Fibroblast of skin of back (primary cell): ENCODE data around the gene MRPS35.
"Not testable (repeated sequence)": the region's sequence is repeated elsewhere in the genome, so short reads cannot be mapped to it uniquely, and the experiment has no call there.

ENCODE experiments used
- DNase-seq: peaks from one replicate; pipeline ENCODE4 v3.0.0-alpha.2; 2013

Gene MRPS35

GRCh38 chr12:27709212-27709931, 1.3 kb upstream of the MRPS35 start:
- DNase-seq = no peak

GRCh38 chr12:27709932-27710591, 570 bp upstream of the MRPS35 start:
- peak; percentile 64 for DNase-seq

DNA sequence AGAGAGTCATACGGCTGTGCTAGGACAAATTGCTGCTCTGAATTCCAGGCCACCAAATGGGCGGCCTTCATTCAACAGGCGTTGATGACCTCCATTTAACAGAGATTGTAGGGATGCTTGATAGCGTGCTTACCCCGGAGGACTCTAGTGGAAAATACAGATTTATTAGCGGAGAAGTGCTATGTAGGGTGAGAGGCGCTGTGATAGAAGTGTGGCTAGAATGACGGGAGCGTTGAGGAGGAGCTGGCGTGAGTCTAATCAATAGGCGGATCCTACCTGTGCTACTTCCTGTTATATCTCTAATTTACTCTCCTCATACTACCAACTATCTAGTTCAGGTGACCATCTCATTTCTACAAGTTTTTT, 668 bp downstream of the MRPS35 start:
- DNase-seq = no peak

DNA sequence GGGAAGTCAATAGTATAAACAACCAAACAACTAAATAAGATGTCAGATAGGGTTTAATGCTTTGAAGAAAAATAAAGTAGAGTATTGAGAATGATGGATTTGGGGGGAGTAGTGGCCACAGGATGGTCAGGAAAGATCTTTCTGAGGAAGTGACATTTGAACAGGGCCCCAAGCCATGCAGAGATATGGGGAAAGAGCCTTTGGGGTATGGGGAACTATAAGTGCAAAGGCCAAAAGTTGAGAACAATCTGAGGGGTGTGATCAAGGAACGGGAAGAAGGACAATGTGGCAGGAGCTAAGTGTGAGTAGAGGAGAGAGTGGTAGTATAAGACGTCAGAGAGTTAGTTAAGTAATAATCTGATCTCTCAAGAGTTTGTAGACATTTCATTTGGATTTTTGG, 1.3 kb downstream of the MRPS35 start:
- DNase-seq = no peak

DNA sequence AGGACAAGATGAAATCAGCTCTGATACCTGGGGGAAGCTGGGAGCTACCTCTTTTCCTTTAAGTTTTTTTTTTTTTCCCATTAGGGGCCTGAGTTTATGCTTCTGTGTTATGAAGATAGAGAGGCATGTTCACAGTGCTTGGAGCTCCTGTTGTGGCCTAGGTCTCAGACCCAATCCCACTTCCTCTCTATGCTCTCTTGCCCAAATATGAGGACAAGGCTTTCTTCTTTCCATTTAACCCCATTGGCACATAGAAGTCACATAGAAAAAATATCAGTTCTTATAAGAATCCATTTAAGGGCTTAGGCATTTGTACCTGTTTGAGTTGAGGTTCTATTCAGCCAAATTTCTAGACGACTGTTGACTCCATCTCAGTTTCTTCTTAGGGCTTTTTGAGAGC, 12.6 kb downstream of the MRPS35 start:
- DNase-seq = no peak

DNA sequence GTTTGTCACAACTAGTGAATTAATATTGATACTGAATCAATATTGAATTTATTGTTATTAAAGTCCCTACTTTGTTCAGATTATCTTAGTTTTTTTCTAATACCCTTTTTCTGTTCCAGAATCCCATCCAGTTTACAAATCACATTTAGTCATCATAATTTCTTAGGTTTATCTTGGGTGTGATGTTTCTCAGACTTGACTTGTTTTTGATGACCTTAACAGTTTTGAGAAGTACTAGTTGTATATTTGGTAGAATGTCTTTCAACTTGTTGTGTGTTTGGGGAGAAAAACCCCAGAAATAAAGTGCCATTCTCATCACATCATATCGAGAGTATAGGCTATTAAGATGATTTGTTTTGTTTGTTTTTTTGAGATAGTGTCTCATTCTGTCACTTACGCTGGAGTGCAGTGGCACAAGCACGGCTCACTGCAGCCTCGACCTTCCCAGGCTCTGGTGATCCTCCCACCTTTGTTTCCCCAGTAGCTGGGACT, 19.5 kb downstream of the MRPS35 start:
- DNase-seq = no peak

- no peak for DNase-seq
Measured at GRCh38 chr12:27732281-27732680, 21.6 kb downstream of the MRPS35 start.

GRCh38 chr12:27733052-27733656, 22.5 kb downstream of the MRPS35 start:
- peak; percentile 20 for DNase-seq

- DNase-seq = no peak
Measured at GRCh38 chr12:27733791-27734190, 23.2 kb downstream of the MRPS35 start.

DNA sequence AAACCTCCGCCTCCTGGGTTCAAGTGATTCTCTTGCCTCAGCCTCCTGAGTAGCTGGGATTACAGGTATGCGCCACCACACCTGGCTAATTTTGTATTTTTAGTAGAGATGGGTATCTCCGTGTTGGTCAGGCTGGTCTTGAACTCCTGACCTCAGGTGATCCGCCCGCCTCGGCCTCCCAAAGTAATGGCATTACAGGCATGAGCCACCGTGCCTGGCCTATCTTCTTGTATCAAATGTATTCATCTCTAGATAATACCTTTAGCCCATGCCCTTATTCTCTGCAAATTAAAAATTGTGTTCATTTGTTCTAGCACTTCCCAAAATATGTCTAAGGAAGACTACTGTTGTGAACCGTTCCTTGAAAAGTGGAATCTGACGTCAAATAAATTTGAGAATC, 23.7 kb downstream of the MRPS35 start:
- DNase-seq = not testable (repeated sequence)

- DNase-seq = no peak
Measured at GRCh38 chr12:27743601-27744000, 33.0 kb downstream of the MRPS35 start.

DNA sequence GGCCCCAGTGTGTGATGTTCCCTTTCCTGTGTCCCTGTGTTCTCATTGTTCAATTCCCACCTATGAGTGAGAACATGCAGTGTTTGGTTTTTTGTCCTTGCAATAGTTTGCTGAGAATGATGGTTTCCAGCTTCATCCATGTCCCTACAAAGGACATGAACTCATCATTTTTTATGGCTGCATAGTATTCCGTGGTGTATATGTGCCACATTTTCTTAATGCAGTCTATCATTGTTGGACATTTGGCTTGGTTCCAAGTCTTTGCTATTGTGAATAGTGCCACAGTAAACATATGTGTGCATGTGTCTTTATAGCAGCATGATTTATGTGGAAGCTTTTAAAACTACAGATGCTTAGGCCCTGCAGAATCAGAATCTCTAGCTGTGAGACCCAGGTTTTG, 35.1 kb downstream of the MRPS35 start:
- not testable (repeated sequence) for DNase-seq

DNA sequence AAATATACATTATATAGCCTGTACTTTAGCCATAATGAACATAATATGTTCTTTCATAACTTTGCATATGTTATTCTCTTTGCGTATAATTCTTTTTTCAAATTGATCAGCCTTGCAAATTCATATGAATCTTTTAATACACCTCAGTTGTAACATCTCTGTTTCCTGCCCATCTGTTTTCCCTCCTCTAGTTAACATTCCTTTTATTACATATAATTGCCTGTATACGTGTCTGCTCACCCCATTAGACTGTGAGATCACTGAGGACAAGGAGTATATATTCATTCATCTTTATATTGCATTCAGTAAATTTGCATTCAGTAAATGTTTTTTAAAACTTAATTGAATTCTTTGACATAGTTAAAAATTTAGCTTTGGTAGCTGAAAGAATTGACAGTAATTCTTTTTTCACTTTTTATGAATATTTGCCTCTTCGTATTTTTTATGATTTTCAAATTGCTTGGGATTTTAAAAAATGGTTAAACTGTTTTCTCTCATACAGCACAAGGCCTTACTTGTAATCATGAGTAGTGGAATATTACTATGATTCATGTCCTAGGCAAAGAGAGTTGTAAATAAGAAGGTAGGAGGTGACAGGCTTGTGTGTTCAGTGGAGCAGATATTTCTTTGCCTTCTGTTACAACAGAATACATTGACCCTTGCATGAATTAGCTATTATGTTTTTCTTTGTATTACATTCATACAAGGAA, 36.6 kb downstream of the MRPS35 start:
- no peak for DNase-seq

GRCh38 chr12:27751386-27752047, 40.9 kb downstream of the MRPS35 start:
- no peak for DNase-seq

DNA sequence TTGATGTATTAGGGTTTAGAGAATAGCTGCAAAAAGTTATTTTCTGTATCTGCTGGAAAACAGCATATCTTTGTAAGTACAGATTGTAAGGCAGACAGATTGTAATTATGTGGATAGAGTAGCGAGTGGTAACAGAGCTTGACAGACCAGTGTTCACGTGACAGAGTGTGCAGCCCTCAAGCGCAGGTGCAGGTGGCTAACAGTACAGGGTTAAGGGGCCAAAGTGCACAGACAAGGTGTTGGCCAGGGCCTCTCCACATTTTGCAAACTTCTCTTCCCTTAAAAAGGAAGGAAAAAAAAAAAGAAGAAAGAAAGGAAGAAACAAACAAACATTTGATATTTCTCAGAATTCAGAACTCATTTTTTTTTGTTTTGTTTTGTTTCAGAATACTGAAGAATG, 44.2 kb downstream of the MRPS35 start:
- no peak for DNase-seq

DNA sequence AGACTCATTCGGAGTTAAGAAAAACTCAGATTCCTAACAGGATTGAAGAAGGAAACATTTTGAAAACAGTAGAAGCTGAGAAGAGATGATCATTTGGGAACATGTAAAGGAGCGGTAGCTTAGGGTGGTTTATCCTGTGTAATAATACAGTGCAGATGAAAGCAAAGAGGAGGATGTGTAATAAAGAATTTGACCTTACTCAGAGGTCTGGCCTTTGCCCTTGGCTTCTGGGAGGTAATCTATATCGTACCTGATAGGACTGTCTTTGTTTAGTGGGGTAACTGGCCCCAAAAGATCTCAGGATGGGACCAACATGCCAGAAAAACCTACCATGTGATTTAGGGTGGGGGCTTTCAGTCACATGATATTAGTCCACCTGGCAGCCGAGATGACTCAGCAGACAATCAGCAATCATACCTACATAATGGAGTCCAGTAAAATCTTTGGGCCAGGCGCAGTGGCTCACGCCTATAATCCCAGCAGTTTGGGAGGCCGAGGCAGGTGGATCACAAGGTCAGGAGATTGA, 46.1 kb downstream of the MRPS35 start:
- DNase-seq = no peak

DNA sequence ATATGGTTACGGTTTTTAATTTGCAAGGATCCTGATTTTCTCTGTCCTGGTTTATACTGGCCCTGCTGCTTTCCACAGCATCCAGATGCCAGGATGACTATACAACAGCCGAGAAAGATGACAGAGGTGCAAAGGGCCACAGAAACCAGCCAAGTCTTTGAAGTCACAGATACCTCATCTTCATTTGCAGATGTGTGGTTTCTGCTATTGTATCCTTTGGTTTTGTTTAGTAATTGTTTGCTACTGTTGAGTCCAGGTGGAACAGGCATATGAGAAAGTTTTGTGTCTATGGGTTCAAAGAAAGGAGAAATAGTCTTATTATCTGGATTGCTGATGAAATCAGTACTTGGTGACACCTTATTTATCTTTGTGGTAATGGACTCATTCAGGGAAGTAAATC, 52.1 kb downstream of the MRPS35 start:
- DNase-seq = no peak

DNA sequence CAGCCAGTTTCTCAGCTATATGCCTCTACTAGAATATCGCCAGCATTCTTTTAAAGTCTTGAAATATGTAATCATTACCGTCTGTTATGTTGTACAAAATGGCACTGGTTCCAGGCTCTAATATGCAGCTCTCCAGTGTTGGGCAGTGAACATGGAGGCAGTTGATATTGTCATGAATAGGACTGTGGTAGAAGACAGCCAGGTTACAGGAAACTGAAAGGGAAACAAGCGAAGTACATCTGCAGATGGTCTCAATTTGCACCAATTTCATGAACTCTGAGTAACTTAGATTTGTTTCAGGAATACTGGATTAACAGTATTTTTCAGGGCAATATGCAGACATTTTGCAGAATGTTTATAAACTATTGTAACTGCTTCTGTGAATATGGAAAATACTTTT, 56.0 kb downstream of the MRPS35 start:
- no peak for DNase-seq

DNA sequence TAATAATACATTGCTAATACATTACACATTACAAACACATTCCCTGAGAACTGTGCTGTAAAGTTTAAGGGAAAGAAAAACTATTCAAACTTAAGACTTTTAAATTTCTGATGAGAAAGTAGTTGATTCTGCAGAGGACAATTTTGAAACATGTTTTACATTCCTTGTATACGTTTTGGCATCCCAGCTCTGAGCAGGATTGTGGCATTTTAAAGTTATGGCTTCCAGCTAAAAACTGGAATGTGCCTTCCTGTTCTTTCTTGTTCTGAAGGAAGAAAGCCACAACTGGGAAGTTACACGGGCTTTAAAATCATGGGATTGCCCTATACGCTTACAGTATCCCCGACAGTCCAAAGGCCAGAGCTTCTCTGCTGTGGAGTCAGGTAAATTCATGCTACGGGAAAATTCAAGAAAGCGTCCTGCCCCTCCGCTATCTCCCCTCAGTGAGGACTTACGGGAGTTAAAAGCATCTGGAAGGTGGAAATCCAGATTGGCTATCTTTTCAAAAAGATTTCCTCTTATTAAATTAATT, 58.6 kb downstream of the MRPS35 start:
- peak; percentile 20 for DNase-seq

DNA sequence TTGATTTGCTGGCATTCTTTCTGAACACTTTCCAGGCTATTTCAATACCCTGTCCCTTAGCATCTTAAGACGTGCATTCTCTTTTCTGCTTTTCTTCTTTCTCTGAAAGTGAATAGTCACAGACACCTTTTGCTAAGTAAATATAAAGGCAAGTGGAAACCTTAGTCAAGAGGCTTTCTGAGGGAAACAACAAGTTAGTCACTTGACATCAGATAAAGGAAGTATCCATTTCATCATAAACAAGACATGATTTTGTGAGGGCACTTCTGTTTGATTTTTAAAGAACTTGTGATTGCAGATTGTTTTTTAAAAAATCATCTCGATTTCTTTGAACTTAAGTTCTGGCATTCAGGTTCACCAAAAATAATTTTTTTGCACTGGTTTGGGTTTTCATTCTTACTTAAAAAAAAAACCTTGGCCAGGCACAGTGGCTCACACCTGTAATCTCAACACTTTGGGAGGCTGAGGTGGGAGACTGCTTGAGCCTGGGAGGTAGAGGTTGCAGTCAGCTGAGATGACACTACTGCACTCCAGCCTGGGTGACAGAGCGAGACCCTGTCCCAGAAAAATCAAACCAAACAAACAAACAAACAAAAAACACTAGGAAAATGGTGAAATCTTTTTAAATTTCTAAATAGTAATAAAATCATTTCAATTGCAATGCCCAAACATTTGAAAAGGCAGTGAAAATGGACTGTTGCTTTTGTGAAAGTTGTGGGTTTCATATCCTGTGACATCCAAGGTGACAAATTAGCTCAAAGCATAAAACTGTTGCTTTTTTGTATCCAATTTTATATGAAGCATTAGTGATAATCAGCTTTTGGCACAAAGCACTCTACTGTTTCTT, 61.1 kb downstream of the MRPS35 start:
- DNase-seq = no peak
